Suprapubic skin (tissue), 4 donors: ENCODE data around the gene SLC5A1. TPM values are rescaled to one million over a fixed set of nuclear protein-coding genes. Genes with fewer than 3 reads are reported as not detected.

ENCODE experiments used
- DNase-seq, 2 donors: peaks; one replicate each; pipeline ENCODE4 v3.0.0-alpha.2; 2019; ENCODE audit warnings: low spot score in 2 of 2
- H3K27ac ChIP-seq: fragments of 200-600 bp; sonication (generic); one replicate; pipeline ENCODE4 v1.5.1; 2019
- H3K27me3 ChIP-seq: fragments of 200-600 bp; sonication (generic); one replicate; pipeline ENCODE4 v1.5.1; 2019
- H3K36me3 ChIP-seq: fragments of 200-600 bp; sonication (generic); one replicate; pipeline ENCODE4 v1.5.1; 2019
- H3K4me1 ChIP-seq: fragments of 200-600 bp; sonication (generic); one replicate; pipeline ENCODE4 v1.5.1; 2019
- H3K4me3 ChIP-seq: fragments of 200-600 bp; sonication (generic); one replicate; pipeline ENCODE4 v1.5.1; 2019; ENCODE audit warnings: mild to moderate bottlenecking
- H3K9me3 ChIP-seq: fragments of 200-600 bp; sonication (generic); one replicate; pipeline ENCODE4 v1.5.1; 2019
- EP300 ChIP-seq: sonication (generic); formaldehyde crosslinking; IDR thresholded peaks from one replicate; pipeline ENCODE4 v1.6.1; 2017; ENCODE audit warnings: antibody characterized with exemption
- POLR2A ChIP-seq, 2 donors: fragments of 450-650 bp; IDR thresholded peaks; one replicate each; pipeline ENCODE4 v1.6.1; 2017; ENCODE audit warnings: antibody characterized with exemption in 2 of 2, mild to moderate bottlenecking in 2 of 2, moderate library complexity in 2 of 2
- POLR2AphosphoS5 ChIP-seq, 3 donors: sonication (generic); formaldehyde crosslinking; IDR thresholded peaks; one replicate each; pipeline ENCODE4 v1.6.1; 2017; ENCODE audit warnings: antibody characterized with exemption in 3 of 3
- WGBS: methylation state at CpG from one replicate; pipeline ENCODE4 v1.1.5; 2018; 5-methylcytosine and 5-hydroxymethylcytosine counted together
- total RNA-seq, 4 donors: library from RNA; depleted of rRNA; stranded (reverse); fragments of >200 nt; gene quantifications; one replicate each; pipeline ENCODE4 v1.1.0, GENCODE V29; 2016
- TF ChIP-seq, protein P1 (sequence below), 2 donors: fragments of 200-600 bp in 1 of 2; fragments of 450-650 bp in 1 of 2; sonication (generic) in 1 of 2; IDR thresholded peaks; one replicate each; pipeline ENCODE4 v1.5.1; 2016 to 2019; ENCODE audit warnings: antibody characterized with exemption in 2 of 2, mild to moderate bottlenecking in 1 of 2, moderate library complexity in 1 of 2

The SLC5A1 gene
- total RNA-seq, 4 donors from 2014 or later, result 11.1 to 31.3 (median 22.3) TPM

DNA sequence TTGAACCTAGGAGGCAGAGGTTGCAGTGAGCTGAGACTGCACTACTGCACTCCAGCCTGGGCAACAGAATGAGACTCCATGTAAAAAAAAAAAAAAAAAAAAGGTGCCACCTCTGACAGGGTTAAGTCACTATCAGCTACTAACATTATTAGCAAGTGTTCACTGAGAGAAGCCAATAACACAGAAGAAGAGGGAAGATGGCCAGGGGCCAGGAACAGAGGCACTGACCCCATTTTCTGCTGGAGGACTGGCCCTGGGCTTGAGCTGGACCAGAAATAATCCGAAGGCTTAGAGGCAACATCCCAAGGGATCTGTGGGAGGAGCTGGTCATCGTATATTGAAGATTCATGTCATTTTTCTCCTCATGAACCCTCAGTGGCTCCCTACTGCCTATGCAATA is 5.0 kb downstream of the SLC5A1 start:
- WGBS, result 81% methylated on average over 2 of the region's 2 CpGs
- Histone ChIP-seq H3K4me3 (no peak overlapping the region), H3K4me1 (peaks cover 51% of the 10 kb centered on the region), H3K27ac (no peak overlapping the region), H3K36me3 (no peaks in the 10 kb centered on the region), H3K27me3 (no peaks in the 10 kb centered on the region), H3K9me3 (no peaks in the 10 kb centered on the region)
- TF ChIP-seq POLR2A (IDR thresholded peaks at IDR 0.05) (no peak), EP300 (no peak), POLR2AphosphoS5 (IDR thresholded peaks at IDR 0.05) (no peak)
- no peak for DNase-seq

DNA sequence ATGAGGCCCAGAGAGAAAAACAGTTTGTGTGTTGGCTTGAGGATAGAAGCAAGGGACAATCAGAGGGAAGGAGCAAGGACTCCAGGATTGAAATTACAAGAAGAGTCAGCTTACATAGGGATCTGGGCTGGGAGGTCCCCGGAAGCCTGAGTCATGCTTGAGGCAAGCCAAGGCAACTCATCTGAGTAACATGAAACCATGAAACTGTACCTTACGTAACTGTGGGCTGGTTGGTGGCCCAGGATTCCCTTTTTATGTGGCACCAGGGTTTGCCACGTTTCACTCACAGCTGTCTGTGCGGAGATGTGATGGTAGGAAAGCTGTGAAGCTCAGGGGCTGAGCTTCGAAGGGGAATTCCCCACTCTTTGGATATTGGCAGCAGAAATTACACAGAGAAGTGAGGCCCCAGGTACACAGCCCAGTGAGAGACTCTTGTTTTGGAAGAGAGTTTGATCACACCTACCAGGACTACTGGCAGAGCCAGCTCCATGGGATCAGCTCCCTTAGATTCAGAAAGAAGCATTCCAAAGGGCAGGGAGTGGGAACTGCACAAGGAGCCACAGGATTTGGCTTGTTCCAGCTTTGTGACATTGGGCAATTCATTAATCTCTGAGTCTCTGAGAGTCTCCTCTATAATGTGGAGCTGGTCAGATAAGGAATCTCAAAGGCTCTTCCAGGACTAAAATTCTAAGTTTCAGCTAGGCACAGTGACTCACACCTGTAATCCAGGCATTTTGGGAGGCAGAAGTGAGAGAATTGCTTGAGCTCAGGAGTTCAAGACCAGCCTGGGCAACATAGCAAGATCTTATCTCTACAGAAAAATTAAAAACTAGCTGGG is 7.8 kb downstream of the SLC5A1 start:
- Histone ChIP-seq H3K9me3 (no peaks in the 10 kb centered on the region), H3K27ac (peak overlapping the region; percentile 78), H3K4me3 (no peak overlapping the region), H3K27me3 (no peaks in the 10 kb centered on the region), H3K36me3 (no peaks in the 10 kb centered on the region), H3K4me1 (peaks cover 28% of the 10 kb centered on the region)
- whole genome bisulfite sequencing, result 23% methylated on average over 5 of the region's 5 CpGs
- peak; percentile 65 to 82 for DNase-seq
- TF ChIP-seq, protein P1, sequence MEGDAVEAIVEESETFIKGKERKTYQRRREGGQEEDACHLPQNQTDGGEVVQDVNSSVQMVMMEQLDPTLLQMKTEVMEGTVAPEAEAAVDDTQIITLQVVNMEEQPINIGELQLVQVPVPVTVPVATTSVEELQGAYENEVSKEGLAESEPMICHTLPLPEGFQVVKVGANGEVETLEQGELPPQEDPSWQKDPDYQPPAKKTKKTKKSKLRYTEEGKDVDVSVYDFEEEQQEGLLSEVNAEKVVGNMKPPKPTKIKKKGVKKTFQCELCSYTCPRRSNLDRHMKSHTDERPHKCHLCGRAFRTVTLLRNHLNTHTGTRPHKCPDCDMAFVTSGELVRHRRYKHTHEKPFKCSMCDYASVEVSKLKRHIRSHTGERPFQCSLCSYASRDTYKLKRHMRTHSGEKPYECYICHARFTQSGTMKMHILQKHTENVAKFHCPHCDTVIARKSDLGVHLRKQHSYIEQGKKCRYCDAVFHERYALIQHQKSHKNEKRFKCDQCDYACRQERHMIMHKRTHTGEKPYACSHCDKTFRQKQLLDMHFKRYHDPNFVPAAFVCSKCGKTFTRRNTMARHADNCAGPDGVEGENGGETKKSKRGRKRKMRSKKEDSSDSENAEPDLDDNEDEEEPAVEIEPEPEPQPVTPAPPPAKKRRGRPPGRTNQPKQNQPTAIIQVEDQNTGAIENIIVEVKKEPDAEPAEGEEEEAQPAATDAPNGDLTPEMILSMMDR (IDR thresholded peaks at IDR 0.05), result no peak
- TF ChIP-seq POLR2AphosphoS5 (IDR thresholded peaks at IDR 0.05) (peak in 1 of 3 donors; percentile 61), POLR2A (IDR thresholded peaks at IDR 0.05) (no peak), EP300 (no peak)

DNA sequence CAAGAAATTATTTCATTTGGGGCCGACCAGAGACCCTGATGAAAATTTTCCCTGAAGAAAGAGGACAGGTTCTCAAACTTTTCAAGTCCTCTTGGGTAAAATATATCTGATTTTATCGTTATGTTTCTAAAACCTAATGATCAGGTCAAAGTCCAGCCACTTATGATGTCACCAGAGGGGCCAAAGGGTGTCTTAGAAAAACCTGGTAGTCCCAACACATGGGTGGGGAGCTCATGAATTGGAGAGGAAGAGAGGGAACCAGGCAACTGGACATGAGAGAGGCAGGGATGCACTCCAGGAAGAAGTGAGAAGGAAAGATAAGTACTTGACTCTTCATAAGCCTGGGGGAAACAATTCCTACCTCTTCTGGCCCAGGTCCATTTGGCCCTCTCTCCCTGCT is 9.2 kb downstream of the SLC5A1 start:
- Histone ChIP-seq H3K27me3 (no peaks in the 10 kb centered on the region), H3K36me3 (no peaks in the 10 kb centered on the region), H3K4me1 (peaks cover 28% of the 10 kb centered on the region), H3K4me3 (no peak overlapping the region), H3K9me3 (no peaks in the 10 kb centered on the region), H3K27ac (no peak overlapping the region)
- no peak for TF ChIP-seq POLR2A (IDR thresholded peaks at IDR 0.05)
- TF ChIP-seq EP300, result no peak
- no peak for DNase-seq
- WGBS, result 86% methylated on average over 2 of the region's 2 CpGs

DNA sequence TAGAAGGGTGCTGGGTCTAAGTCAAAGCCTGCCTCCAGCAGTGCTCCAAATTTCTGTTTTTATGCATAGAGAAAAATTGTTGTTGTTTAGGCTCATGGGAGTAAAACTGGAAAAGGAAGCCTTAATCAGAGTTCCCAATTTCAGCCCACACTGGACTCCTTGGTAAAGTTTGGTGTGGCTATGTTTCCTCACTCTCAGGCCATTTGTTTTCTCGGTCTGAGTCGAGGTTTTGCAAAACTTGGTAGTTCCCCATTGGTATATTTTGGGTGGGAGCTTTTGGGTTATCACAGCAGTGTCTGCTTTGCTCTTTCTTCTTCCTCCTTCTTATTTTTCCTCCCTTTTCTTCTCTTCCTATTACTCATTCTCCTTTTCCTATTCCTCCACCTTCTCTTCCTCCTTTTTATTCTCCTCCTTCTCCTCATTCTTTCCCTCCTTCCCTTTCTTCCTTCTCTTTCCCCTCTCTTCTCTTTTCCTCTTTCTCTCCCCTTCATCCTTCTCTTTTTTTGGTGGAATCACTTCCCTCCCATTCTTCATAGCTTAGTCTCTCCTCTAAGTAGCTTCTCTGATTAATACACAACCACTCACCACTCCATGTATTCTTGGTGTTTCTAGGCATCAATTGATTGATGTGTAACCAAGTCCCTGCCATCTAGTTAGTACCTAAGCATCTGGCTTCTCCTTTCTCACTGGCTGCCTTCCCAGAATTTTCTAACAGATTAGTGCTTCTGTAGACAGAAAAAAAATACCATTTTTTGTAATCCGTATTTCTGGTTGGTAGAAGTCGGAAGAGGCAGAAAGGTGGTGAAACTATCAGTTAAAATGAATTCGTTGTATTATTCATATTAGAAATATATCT is 10.1 kb downstream of the SLC5A1 start:
- Histone ChIP-seq H3K27me3 (no peaks in the 10 kb centered on the region), H3K27ac (no peak overlapping the region), H3K36me3 (no peaks in the 10 kb centered on the region), H3K4me3 (no peak overlapping the region), H3K4me1 (peaks cover 28% of the 10 kb centered on the region), H3K9me3 (no peaks in the 10 kb centered on the region)
- 77% methylated on average over 5 of the region's 5 CpGs for WGBS
- no peak for TF ChIP-seq EP300
- no peak for TF ChIP-seq POLR2A (IDR thresholded peaks at IDR 0.05)
- no peak for TF ChIP-seq POLR2AphosphoS5 (IDR thresholded peaks at IDR 0.05)
- TF ChIP-seq, protein P1 (IDR thresholded peaks at IDR 0.05), result no peak
- no peak for DNase-seq

DNA sequence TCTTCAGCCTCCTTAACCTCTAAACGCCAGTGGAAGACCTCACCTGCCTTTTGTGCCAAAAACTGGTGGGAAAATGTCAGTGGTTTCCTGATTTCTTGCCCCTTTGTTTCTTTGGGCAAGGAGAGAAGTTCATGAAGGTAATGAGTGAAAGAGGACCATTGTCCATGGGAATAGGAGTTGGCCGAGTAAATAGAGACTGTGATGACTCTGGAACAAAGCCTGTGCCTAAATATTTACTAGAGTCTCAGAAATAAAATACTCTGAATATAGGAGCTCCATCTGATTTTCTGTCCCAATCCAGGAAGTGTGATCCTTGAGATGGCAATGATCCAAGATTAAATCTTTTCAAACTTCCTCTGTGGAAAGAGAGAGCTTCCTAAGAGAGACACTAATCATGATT is 12.0 kb downstream of the SLC5A1 start:
- H3K4me3 ChIP-seq, result no peak overlapping the region
- peaks cover 26% of the 10 kb centered on the region for H3K4me1 ChIP-seq
- DNase-seq, result no peak
- H3K9me3 ChIP-seq, result no peaks in the 10 kb centered on the region
- WGBS, result 72% methylated on average over 2 of the region's 2 CpGs
- no peaks in the 10 kb centered on the region for H3K36me3 ChIP-seq
- no peaks in the 10 kb centered on the region for H3K27me3 ChIP-seq
- H3K27ac ChIP-seq, result no peak overlapping the region
- TF ChIP-seq POLR2A (IDR thresholded peaks at IDR 0.05) (no peak), POLR2AphosphoS5 (IDR thresholded peaks at IDR 0.05) (no peak), EP300 (no peak)
- TF ChIP-seq, protein P1 (IDR thresholded peaks at IDR 0.05), result no peak

DNA sequence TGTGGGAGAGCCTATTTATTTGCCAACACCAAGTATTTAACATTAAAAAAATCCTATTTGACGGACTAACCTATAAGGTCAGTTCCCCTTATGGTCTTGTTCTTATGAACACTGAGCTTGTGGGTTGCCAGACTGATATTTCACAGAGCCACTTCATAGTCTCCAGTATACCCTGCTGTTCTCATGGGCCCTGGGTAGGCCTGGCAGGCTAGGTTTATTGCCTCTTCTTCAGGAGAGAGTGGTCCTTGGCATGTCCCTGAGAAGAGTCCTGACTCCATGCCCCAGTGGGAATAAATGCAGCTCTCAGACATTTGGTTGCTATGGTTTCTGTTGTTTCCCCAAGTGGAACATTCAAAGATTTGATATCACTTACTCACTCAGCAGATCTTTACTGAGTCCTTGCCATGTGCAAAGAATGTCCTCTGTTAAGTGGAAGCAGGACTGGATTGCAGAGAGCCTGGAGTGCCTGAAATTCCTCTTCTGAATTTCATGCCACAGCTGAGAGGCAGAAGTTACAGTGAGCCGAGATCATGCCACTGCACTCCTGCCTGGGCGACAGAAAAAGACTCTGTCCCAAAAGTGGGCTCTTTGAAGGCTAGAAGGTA is 15.7 kb downstream of the SLC5A1 start:
- H3K36me3 ChIP-seq, result no peaks in the 10 kb centered on the region
- 81% methylated on average over 3 of the region's 3 CpGs for WGBS
- no peak for DNase-seq
- H3K9me3 ChIP-seq, result no peaks in the 10 kb centered on the region
- no peaks in the 10 kb centered on the region for H3K4me1 ChIP-seq
- TF ChIP-seq POLR2A (IDR thresholded peaks at IDR 0.05) (no peak), EP300 (no peak), POLR2AphosphoS5 (IDR thresholded peaks at IDR 0.05) (no peak)
- TF ChIP-seq, protein P1 (IDR thresholded peaks at IDR 0.05), result no peak
- no peak overlapping the region for H3K27ac ChIP-seq
- H3K4me3 ChIP-seq, result no peak overlapping the region
- H3K27me3 ChIP-seq, result no peaks in the 10 kb centered on the region
